ENCODE measurements around the gene MSLN. TPM values are rescaled to one million over a fixed set of nuclear protein-coding genes. Genes with fewer than 3 reads are reported as not detected.

MSLN gene
- total RNA-seq, 2 donors from 2014 or later: 1.3 TPM; not detected in 1

DNA sequence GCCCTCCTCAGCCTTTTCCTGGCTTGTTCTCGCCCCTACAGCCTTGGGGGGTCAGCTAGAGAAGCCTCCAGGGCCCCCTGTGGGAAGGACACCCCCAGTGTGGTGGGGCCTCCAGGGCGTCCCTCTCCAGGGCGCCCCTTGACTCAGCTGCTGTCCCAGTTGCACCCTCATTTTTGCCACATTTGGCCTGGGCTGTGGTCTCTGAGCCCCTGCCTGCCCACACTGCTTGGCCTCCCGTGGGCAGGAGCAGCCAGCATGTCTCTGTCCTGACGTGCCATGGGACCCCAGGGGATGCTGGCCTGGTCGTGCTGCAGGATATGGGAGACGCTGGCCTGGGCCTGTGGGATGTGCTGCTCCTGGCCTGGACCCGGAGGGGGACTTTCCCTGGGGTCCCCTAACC lies 32.9 kb downstream of the MSLN start:
- no peak for ATAC-seq (ENCODE audit: insufficient number of reproducible peaks, low FRiP score, low read depth)
- TF ChIP-seq, protein P1, sequence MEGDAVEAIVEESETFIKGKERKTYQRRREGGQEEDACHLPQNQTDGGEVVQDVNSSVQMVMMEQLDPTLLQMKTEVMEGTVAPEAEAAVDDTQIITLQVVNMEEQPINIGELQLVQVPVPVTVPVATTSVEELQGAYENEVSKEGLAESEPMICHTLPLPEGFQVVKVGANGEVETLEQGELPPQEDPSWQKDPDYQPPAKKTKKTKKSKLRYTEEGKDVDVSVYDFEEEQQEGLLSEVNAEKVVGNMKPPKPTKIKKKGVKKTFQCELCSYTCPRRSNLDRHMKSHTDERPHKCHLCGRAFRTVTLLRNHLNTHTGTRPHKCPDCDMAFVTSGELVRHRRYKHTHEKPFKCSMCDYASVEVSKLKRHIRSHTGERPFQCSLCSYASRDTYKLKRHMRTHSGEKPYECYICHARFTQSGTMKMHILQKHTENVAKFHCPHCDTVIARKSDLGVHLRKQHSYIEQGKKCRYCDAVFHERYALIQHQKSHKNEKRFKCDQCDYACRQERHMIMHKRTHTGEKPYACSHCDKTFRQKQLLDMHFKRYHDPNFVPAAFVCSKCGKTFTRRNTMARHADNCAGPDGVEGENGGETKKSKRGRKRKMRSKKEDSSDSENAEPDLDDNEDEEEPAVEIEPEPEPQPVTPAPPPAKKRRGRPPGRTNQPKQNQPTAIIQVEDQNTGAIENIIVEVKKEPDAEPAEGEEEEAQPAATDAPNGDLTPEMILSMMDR (IDR thresholded peaks at IDR 0.05): no peak
- no peak for DNase-seq (ENCODE audit: low spot score)

GRCh38 chr16:794091-794822 lies 33.7 kb downstream of the MSLN start:
- peaks cover 0 to 2% of the 10 kb centered on the region in 2 donors for H3K4me1 ChIP-seq (ENCODE audit: control insufficient read depth in 1 of 2, low read depth in 2 of 2)
- H3K9me3 ChIP-seq: no peaks in the 10 kb centered on the region
- no peaks in the 10 kb centered on the region for H3K36me3 ChIP-seq
- H3K4me3 ChIP-seq: no peak overlapping the region
- TF ChIP-seq, protein P1 (IDR thresholded peaks at IDR 0.05): no peak
- H3K27ac ChIP-seq: no peak overlapping the region
- DNase-seq (ENCODE audit: low spot score) (no peak), ATAC-seq (ENCODE audit: insufficient number of reproducible peaks, low FRiP score, low read depth) (no peak)
- H3K27me3 ChIP-seq (replicated peaks; ENCODE audit: insufficient read depth): no peaks in the 10 kb centered on the region

More for the DNA sequence above, 32.9 kb downstream of the MSLN start:
- H3K36me3 ChIP-seq: no peaks in the 10 kb centered on the region
- H3K4me1 ChIP-seq (ENCODE audit: control insufficient read depth in 1 of 2, low read depth in 2 of 2): peaks cover 4 to 9% of the 10 kb centered on the region in 2 donors
- no peak overlapping the region for H3K4me3 ChIP-seq
- H3K9me3 ChIP-seq: no peaks in the 10 kb centered on the region
- no peaks in the 10 kb centered on the region for H3K27me3 ChIP-seq (replicated peaks; ENCODE audit: insufficient read depth)
- H3K27ac ChIP-seq: no peak overlapping the region

DNA sequence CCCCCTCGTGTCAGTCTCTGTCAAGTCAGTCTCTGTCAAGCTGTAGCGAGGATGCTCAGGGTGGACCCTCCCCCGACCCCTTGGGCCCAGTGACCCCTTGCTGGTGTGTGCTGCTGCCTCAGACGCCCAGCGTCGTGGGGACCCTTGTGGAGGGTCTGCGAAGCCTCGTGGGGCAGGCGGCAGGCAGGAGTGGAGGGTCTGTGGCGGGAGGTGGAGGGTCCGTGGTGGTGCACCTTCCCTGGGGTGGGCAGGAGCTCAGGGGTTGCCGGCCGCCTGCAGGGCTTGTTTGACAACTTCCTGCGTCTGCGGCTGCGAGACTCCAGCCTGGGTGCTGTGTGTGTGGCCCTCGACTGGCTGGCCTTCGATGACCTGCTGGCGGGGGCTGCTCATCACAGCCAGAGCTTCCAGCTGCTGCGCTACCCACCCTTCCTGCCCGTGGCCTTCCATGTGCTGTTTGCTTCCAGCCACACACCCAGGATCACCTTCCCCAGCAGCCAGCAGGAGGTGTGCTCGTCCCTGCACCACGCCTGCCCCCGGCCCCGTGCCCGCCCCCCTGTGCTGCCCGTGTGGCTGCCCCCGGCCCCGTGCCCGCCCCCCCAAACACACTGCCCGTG lies 34.4 kb downstream of the MSLN start:
- DNase-seq (ENCODE audit: low spot score): no peak
- Histone ChIP-seq H3K4me1 (ENCODE audit: control insufficient read depth in 1 of 2, low read depth in 2 of 2) (no peaks in the 10 kb centered on the region), H3K36me3 (no peaks in the 10 kb centered on the region), H3K4me3 (no peak overlapping the region), H3K27me3 (replicated peaks; ENCODE audit: insufficient read depth) (no peaks in the 10 kb centered on the region), H3K27ac (no peak overlapping the region), H3K9me3 (no peaks in the 10 kb centered on the region)
- ATAC-seq (ENCODE audit: insufficient number of reproducible peaks, low FRiP score, low read depth): no peak
- TF ChIP-seq, protein P1 (IDR thresholded peaks at IDR 0.05): no peak

- Histone ChIP-seq H3K4me3 (no peak overlapping the region), H3K27ac (no peak overlapping the region), H3K27me3 (replicated peaks; ENCODE audit: insufficient read depth) (no peaks in the 10 kb centered on the region), H3K9me3 (no peaks in the 10 kb centered on the region), H3K4me1 (ENCODE audit: control insufficient read depth in 1 of 2, low read depth in 2 of 2) (no peaks in the 10 kb centered on the region), H3K36me3 (no peaks in the 10 kb centered on the region)
- no peak for ATAC-seq (ENCODE audit: insufficient number of reproducible peaks, low FRiP score, low read depth)
- DNase-seq (ENCODE audit: low spot score): no peak
- TF ChIP-seq, protein P1 (IDR thresholded peaks at IDR 0.05): no peak
These were observed 35.2 kb downstream of the MSLN start for GRCh38 chr16:795580-796229.
